Naive B cell (primary cell): ENCODE results near the gene PCIF1. TPM values are rescaled to one million over a fixed set of nuclear protein-coding genes. Genes with fewer than 3 reads are reported as not detected.

ENCODE experiments used
- ATAC-seq, 2 donors: fragments of 150-1000 bp; cut with Tn5 transposase; 2 replicates each; pipeline ENCODE4 v1.10.0; 2021; ENCODE audit warnings: low read depth in 2 of 2, mild to moderate bottlenecking in 2 of 2, moderate library complexity in 2 of 2
- DNase-seq: peaks from one replicate; pipeline ENCODE4 v3.0.0; 2022
- H3K27ac Mint-ChIP-seq, 6 donors: one replicate each; pipeline ENCODE4 v1.8.0; 2020 to 2022; ENCODE audit warnings: mild to moderate bottlenecking in 6 of 6, mixed read lengths in 6 of 6, moderate library complexity in 5 of 6, inconsistent platforms in 2 of 6
- H3K27me3 Mint-ChIP-seq, 3 donors: one replicate each; pipeline ENCODE4 v1.8.0; 2021 to 2022; ENCODE audit warnings: mixed read lengths in 3 of 3, mild to moderate bottlenecking in 1 of 3
- H3K36me3 Mint-ChIP-seq, 2 donors: one replicate each; pipeline ENCODE4 v1.8.0; 2020 to 2022; ENCODE audit warnings: mixed read lengths in 2 of 2, inconsistent platforms in 1 of 2, mild to moderate bottlenecking in 1 of 2
- H3K4me1 Mint-ChIP-seq, 3 donors: one replicate each; pipeline ENCODE4 v1.8.0; 2020 to 2022; ENCODE audit warnings: mixed read lengths in 3 of 3, inconsistent platforms in 1 of 3, mild to moderate bottlenecking in 1 of 3, moderate library complexity in 1 of 3
- H3K4me3 Mint-ChIP-seq, 8 donors: one replicate each; pipeline ENCODE4 v1.8.0; 2020 to 2022; ENCODE audit warnings: mild to moderate bottlenecking in 8 of 8, mixed read lengths in 8 of 8, moderate library complexity in 8 of 8, inconsistent platforms in 2 of 8
- H3K9me3 Mint-ChIP-seq, 7 donors: one replicate each; pipeline ENCODE4 v1.8.0; 2020 to 2022; ENCODE audit warnings: mixed read lengths in 7 of 7, mild to moderate bottlenecking in 5 of 7, inconsistent platforms in 2 of 7, moderate library complexity in 1 of 7
- polyA plus RNA-seq, 6 donors: library from polyadenylated mRNA; unstranded; fragments of 300-500 nt; fragmentation: Illumina TruSeq; gene quantifications; one replicate each; pipeline ENCODE4 v1.2.3, GENCODE V29; 2021; ENCODE audit warnings: low read depth in 6 of 6

Gene PCIF1
- polyA plus RNA-seq, 6 donors from 2014 or later: 76.3 to 123 (median 91.4) TPM

- peaks cover 10 to 28% (median 25%) of the 10 kb centered on the region in 3 donors for H3K4me1 Mint-ChIP-seq
- no peaks in the 10 kb centered on the region for H3K27me3 Mint-ChIP-seq
- peaks cover 24 to 32% of the 10 kb centered on the region in 2 donors for H3K36me3 Mint-ChIP-seq
- DNase-seq (no peak), ATAC-seq (no peak)
- no peak overlapping the region for H3K27ac Mint-ChIP-seq
- H3K9me3 Mint-ChIP-seq: no peaks in the 10 kb centered on the region
- H3K4me3 Mint-ChIP-seq: peak overlapping the region in 1 of 8 donors; percentile 67
Observed at GRCh38 chr20:45940053-45940452, 5.6 kb downstream of the PCIF1 start.

- no peak for DNase-seq
- no peak for ATAC-seq
- peaks cover 10 to 26% (median 21%) of the 10 kb centered on the region in 3 donors for H3K4me1 Mint-ChIP-seq
- peaks cover 24 to 32% of the 10 kb centered on the region in 2 donors for H3K36me3 Mint-ChIP-seq
- no peak overlapping the region for H3K27ac Mint-ChIP-seq
- H3K27me3 Mint-ChIP-seq: no peaks in the 10 kb centered on the region
- no peaks in the 10 kb centered on the region for H3K9me3 Mint-ChIP-seq
- H3K4me3 Mint-ChIP-seq: no peak overlapping the region
Observed at GRCh38 chr20:45940469-45940868, 6.0 kb downstream of the PCIF1 start.

- H3K27ac Mint-ChIP-seq: peak overlapping the region in 1 of 6 donors; percentile 48
- H3K36me3 Mint-ChIP-seq: peaks cover 11 to 18% of the 10 kb centered on the region in 2 donors
- H3K27me3 Mint-ChIP-seq: no peaks in the 10 kb centered on the region
- DNase-seq (no peak), ATAC-seq (no peak)
- H3K9me3 Mint-ChIP-seq: no peaks in the 10 kb centered on the region
- H3K4me3 Mint-ChIP-seq: no peak overlapping the region
- peaks cover under 1 to 13% (median 6%) of the 10 kb centered on the region in 3 donors for H3K4me1 Mint-ChIP-seq
Observed at GRCh38 chr20:45943613-45944012, 9.1 kb downstream of the PCIF1 start.

- no peak for DNase-seq
- peak overlapping the region in 2 of 6 donors; percentile 11 to 48 for H3K27ac Mint-ChIP-seq
Observed at GRCh38 chr20:45944151-45944964, 9.9 kb downstream of the PCIF1 start.

GRCh38 chr20:45944965-45945677 is 10.6 kb downstream of the PCIF1 start:
- Mint-ChIP-seq H3K27ac (peak overlapping the region in 2 of 6 donors; percentile 21 to 34), H3K27me3 (no peaks in the 10 kb centered on the region), H3K36me3 (peaks cover 4 to 8% of the 10 kb centered on the region in 2 donors), H3K9me3 (no peaks in the 10 kb centered on the region), H3K4me3 (no peak overlapping the region), H3K4me1 (peaks cover 4 to 7% (median 6%) of the 10 kb centered on the region in 3 donors)
- no peak for ATAC-seq
- DNase-seq: no peak

More at GRCh38 chr20:45944151-45944964, 9.9 kb downstream of the PCIF1 start:
- H3K36me3 Mint-ChIP-seq: peaks cover 10 to 14% of the 10 kb centered on the region in 2 donors
- peaks cover 2 to 10% (median 9%) of the 10 kb centered on the region in 3 donors for H3K4me1 Mint-ChIP-seq
- H3K9me3 Mint-ChIP-seq: no peaks in the 10 kb centered on the region
- peak overlapping the region in 1 of 8 donors; percentile 8 for H3K4me3 Mint-ChIP-seq
- no peak for ATAC-seq
- H3K27me3 Mint-ChIP-seq: no peaks in the 10 kb centered on the region

GRCh38 chr20:45945678-45946148 is 11.2 kb downstream of the PCIF1 start:
- ATAC-seq (no peak), DNase-seq (no peak)
- peaks cover 4 to 7% (median 6%) of the 10 kb centered on the region in 3 donors for H3K4me1 Mint-ChIP-seq
- H3K27me3 Mint-ChIP-seq: no peaks in the 10 kb centered on the region
- H3K27ac Mint-ChIP-seq: no peak overlapping the region
- H3K9me3 Mint-ChIP-seq: no peaks in the 10 kb centered on the region
- peaks cover 4 to 8% of the 10 kb centered on the region in 2 donors for H3K36me3 Mint-ChIP-seq
- H3K4me3 Mint-ChIP-seq: no peak overlapping the region

- no peak for ATAC-seq
Observed at GRCh38 chr20:45946149-45946970, 11.9 kb downstream of the PCIF1 start.

GRCh38 chr20:45947110-45947866 is 12.8 kb downstream of the PCIF1 start:
- Mint-ChIP-seq H3K4me1 (peaks cover 4 to 7% (median 6%) of the 10 kb centered on the region in 3 donors), H3K36me3 (peaks cover 4 to 8% of the 10 kb centered on the region in 2 donors), H3K27ac (peak overlapping the region in 2 of 6 donors; percentile 54 to 66), H3K27me3 (no peaks in the 10 kb centered on the region), H3K4me3 (no peak overlapping the region), H3K9me3 (no peaks in the 10 kb centered on the region)
- DNase-seq (no peak), ATAC-seq (no peak)

More at GRCh38 chr20:45946149-45946970, 11.9 kb downstream of the PCIF1 start:
- Mint-ChIP-seq H3K4me1 (peaks cover 4 to 7% (median 6%) of the 10 kb centered on the region in 3 donors), H3K36me3 (peaks cover 4 to 8% of the 10 kb centered on the region in 2 donors), H3K9me3 (no peaks in the 10 kb centered on the region), H3K27me3 (no peaks in the 10 kb centered on the region), H3K4me3 (no peak overlapping the region), H3K27ac (peak overlapping the region in 2 of 6 donors; percentile 16 to 60)
- no peak for DNase-seq

- peaks cover 4 to 8% of the 10 kb centered on the region in 2 donors for H3K36me3 Mint-ChIP-seq
- H3K4me1 Mint-ChIP-seq: peaks cover 4 to 7% (median 6%) of the 10 kb centered on the region in 3 donors
- H3K9me3 Mint-ChIP-seq: no peaks in the 10 kb centered on the region
- ATAC-seq (peak; percentile 31 to 42), DNase-seq (no peak)
- H3K27me3 Mint-ChIP-seq: no peaks in the 10 kb centered on the region
- H3K27ac Mint-ChIP-seq: peak overlapping the region in 2 of 6 donors; percentile 38 to 68
- no peak overlapping the region for H3K4me3 Mint-ChIP-seq
Observed at GRCh38 chr20:45948261-45948733, 13.8 kb downstream of the PCIF1 start.

GRCh38 chr20:45948742-45949541 is 14.5 kb downstream of the PCIF1 start:
- H3K27ac Mint-ChIP-seq: peak overlapping the region in 4 of 6 donors; percentile 54 to 85 (median 72)
- peak overlapping the region in 1 of 8 donors; percentile 56 for H3K4me3 Mint-ChIP-seq
- ATAC-seq (no peak), DNase-seq (no peak)
- H3K27me3 Mint-ChIP-seq: no peaks in the 10 kb centered on the region
- no peaks in the 10 kb centered on the region for H3K9me3 Mint-ChIP-seq
- H3K36me3 Mint-ChIP-seq: peaks cover 3 to 6% of the 10 kb centered on the region in 2 donors
- peaks cover 4 to 7% (median 6%) of the 10 kb centered on the region in 3 donors for H3K4me1 Mint-ChIP-seq

- no peak overlapping the region for H3K4me3 Mint-ChIP-seq
- no peak for DNase-seq
- peak overlapping the region in 2 of 6 donors; percentile 68 to 76 for H3K27ac Mint-ChIP-seq
- no peak for ATAC-seq
- peaks cover 4 to 7% (median 6%) of the 10 kb centered on the region in 3 donors for H3K4me1 Mint-ChIP-seq
- no peaks in the 10 kb centered on the region for H3K9me3 Mint-ChIP-seq
- H3K36me3 Mint-ChIP-seq: no peaks in the 10 kb centered on the region
- H3K27me3 Mint-ChIP-seq: no peaks in the 10 kb centered on the region
Observed at GRCh38 chr20:45949542-45950329, 15.3 kb downstream of the PCIF1 start.
